ENCODE results near the gene INPP5D. TPM values are rescaled to one million over a fixed set of nuclear protein-coding genes. Genes with fewer than 3 reads are reported as not detected.

INPP5D gene
- total RNA-seq, 4 donors from 2014 or later, result 11.6 to 333 (median 26.2) TPM

DNA sequence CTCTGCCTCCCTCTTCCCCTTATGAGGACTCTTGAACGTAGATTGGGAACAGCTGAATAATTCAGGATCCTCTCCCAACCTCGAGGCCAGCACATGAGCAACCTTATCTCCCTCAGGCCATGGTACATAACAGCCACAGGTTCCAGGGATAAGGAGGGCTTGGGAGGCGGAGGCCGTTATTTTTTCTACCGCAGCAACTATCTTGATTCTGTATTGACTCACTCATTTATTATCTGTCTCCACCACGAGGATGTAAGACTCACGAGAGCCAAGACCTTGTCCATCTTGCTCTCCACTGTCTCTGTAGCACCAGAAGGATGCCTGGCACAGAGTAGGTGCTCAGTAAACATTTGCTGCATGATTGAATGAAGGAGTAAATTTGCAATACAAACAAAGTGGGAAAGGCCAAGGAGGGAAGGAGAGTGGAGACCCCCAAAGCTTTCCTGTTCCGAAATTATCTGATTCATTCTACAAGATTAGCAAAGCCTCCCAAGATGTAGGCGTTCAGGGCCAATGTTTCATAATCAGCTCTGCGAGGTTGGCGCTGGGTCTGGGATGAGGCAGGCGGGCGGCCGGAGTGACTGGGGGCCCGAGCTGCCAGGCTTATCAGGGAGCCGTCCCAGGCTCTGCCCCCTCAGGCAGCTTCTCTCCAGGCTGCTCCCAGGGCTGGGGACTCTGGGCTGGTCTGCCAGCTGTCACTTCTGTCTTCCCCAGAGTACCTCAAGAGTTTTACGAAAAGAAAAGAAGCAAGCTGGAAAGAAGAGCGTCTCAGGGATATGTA, 31.6 kb downstream of the INPP5D start:
- peak in 2 of 3 donors; percentile 27 to 43 for DNase-seq
- H3K27me3 ChIP-seq, result no peaks in the 10 kb centered on the region
- TF ChIP-seq POLR2A (IDR thresholded peaks at IDR 0.05), result no peak
- TF ChIP-seq, protein P1, sequence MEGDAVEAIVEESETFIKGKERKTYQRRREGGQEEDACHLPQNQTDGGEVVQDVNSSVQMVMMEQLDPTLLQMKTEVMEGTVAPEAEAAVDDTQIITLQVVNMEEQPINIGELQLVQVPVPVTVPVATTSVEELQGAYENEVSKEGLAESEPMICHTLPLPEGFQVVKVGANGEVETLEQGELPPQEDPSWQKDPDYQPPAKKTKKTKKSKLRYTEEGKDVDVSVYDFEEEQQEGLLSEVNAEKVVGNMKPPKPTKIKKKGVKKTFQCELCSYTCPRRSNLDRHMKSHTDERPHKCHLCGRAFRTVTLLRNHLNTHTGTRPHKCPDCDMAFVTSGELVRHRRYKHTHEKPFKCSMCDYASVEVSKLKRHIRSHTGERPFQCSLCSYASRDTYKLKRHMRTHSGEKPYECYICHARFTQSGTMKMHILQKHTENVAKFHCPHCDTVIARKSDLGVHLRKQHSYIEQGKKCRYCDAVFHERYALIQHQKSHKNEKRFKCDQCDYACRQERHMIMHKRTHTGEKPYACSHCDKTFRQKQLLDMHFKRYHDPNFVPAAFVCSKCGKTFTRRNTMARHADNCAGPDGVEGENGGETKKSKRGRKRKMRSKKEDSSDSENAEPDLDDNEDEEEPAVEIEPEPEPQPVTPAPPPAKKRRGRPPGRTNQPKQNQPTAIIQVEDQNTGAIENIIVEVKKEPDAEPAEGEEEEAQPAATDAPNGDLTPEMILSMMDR (IDR thresholded peaks at IDR 0.05), result no peak
- H3K27ac ChIP-seq, result peak overlapping the region in 1 of 4 donors; percentile 78
- no peak overlapping the region for H3K4me3 ChIP-seq
- H3K4me1 ChIP-seq, result peaks cover 0 to 12% (median 6%) of the 10 kb centered on the region in 4 donors
- no peaks in the 10 kb centered on the region for H3K36me3 ChIP-seq
- no peaks in the 10 kb centered on the region for H3K9me3 ChIP-seq

DNA sequence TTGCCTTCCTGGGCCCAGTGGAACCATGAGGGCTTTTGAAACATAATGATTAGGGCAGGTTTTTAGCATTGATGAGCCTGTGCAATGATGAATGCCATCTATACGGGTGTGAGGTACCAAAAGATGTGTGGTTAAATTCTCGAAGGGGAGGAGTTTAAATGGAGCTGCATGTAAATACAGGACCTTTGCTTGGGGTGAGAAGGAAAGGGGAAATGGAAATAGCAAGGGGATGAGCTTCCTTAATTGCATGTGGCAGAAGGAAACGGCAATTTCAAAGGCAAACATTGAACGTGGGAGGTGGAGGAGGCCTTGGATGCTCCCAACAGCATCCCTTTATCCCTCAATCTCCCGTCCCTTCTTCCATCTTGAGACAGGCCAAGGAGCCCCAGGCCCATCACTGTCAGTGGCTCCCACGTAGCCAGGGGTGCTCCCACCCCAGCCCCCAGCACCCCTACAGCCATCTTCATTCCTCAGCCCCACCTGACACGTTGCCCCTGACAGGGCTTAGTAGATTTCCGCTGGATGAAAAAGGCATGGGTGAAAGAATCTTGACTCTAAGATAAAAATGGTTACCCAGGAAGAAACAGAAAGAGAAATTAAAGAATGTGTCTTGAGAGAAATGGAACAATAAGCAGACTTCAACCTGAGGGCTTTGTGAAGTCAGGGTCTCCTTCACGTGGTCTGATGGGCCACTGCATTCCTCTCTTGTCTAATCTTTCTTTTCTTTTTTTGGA, 32.5 kb downstream of the INPP5D start:
- H3K27ac ChIP-seq, result peak overlapping the region in 3 of 4 donors; percentile 31 to 78 (median 38)

DNA sequence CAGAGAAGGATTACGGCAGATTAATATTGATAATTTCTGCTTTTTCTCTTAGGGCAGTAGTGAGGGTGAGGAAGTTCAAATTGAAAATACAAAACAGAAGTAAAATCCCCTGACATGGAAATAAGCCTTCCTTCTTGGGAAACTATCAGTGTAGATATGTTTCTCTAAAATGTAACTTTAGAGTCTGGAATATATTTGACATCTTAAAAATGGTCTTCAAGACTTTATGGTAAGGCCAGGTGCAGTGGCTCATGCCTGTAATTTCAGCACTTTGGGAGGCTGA, 33.0 kb downstream of the INPP5D start:
- no peaks in the 10 kb centered on the region for H3K9me3 ChIP-seq
- peak overlapping the region in 3 of 4 donors; percentile 31 to 78 (median 38) for H3K27ac ChIP-seq
- H3K4me1 ChIP-seq, result peaks cover 0 to 5% (median 2%) of the 10 kb centered on the region in 4 donors
- H3K4me3 ChIP-seq, result no peak overlapping the region
- H3K27me3 ChIP-seq, result no peaks in the 10 kb centered on the region
- no peak for DNase-seq
- TF ChIP-seq, protein P1 (IDR thresholded peaks at IDR 0.05), result no peak
- TF ChIP-seq POLR2A (IDR thresholded peaks at IDR 0.05), result no peak
- no peaks in the 10 kb centered on the region for H3K36me3 ChIP-seq

More for the DNA sequence above, 32.5 kb downstream of the INPP5D start:
- Histone ChIP-seq H3K4me1 (peaks cover 0 to 8% (median 2%) of the 10 kb centered on the region in 4 donors), H3K4me3 (no peak overlapping the region), H3K9me3 (no peaks in the 10 kb centered on the region), H3K36me3 (no peaks in the 10 kb centered on the region), H3K27me3 (no peaks in the 10 kb centered on the region)
- no peak for TF ChIP-seq POLR2A (IDR thresholded peaks at IDR 0.05)
- TF ChIP-seq, protein P1 (IDR thresholded peaks at IDR 0.05), result no peak
- DNase-seq, result peak in 2 of 3 donors; percentile 5 to 37

DNA sequence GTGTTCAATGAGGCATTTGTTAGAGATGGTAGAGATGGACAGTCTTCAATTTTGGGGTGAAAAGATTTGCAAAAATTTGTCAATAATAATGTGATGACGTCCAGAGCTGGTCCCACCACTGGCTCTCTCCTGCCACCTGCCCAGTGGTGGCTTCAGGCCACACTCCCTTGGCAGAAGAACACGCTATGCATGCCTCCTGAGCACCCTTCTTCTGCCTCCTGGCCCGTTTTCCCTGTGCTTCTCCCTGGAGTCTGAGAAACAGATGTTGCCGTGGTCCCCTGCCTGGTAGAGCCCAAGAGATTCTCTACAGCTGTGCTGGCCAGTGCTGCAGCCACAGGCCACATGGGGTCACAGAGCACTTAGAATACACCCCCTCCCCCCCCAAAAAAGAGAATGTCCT, 33.6 kb downstream of the INPP5D start:
- DNase-seq, result peak in 2 of 3 donors; percentile 7 to 36
- Histone ChIP-seq H3K4me3 (no peak overlapping the region), H3K27ac (peak overlapping the region in 1 of 4 donors; percentile 78), H3K9me3 (no peaks in the 10 kb centered on the region), H3K27me3 (no peaks in the 10 kb centered on the region), H3K4me1 (peaks cover 0 to 3% (median under 1%) of the 10 kb centered on the region in 4 donors), H3K36me3 (no peaks in the 10 kb centered on the region)
- TF ChIP-seq, protein P1 (IDR thresholded peaks at IDR 0.05), result no peak
- no peak for TF ChIP-seq POLR2A (IDR thresholded peaks at IDR 0.05)

DNA sequence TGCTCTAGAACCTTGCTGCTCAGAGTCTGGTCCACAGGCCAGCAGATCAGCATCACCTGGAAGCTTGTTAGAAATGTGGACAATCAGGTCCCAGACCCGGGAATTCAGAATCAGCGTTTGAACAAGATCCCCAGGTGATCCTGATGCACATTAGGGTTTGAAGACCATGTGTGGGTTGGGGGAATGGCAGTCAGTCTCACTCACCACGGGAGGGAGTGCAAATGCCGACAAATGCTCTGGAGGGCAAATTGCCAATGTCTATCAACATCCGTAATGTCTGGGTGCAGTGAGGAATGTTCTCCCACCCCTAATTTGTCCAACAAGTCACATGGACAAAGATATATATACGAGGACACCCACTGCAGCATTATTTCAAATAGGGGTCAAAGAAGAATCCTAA, 34.5 kb downstream of the INPP5D start:
- peak in 2 of 3 donors; percentile 7 to 31 for DNase-seq

More for the DNA sequence above, 34.5 kb downstream of the INPP5D start:
- H3K4me3 ChIP-seq, result no peak overlapping the region
- TF ChIP-seq POLR2A (IDR thresholded peaks at IDR 0.05), result no peak
- TF ChIP-seq, protein P1 (IDR thresholded peaks at IDR 0.05), result no peak
- H3K9me3 ChIP-seq, result no peaks in the 10 kb centered on the region
- no peaks in the 10 kb centered on the region for H3K27me3 ChIP-seq
- H3K4me1 ChIP-seq, result peaks cover 0 to 8% (median 2%) of the 10 kb centered on the region in 4 donors
- H3K27ac ChIP-seq, result peak overlapping the region in 1 of 4 donors; percentile 78
- no peaks in the 10 kb centered on the region for H3K36me3 ChIP-seq
